NCI-H2107 (cell line): ENCODE measurements around the gene FTCD.

ENCODE experiments used
- DNase-seq: peaks from one replicate; lab custom pipeline; 2025; lab: John Stamatoyannopoulos, UW

FTCD gene

DNA sequence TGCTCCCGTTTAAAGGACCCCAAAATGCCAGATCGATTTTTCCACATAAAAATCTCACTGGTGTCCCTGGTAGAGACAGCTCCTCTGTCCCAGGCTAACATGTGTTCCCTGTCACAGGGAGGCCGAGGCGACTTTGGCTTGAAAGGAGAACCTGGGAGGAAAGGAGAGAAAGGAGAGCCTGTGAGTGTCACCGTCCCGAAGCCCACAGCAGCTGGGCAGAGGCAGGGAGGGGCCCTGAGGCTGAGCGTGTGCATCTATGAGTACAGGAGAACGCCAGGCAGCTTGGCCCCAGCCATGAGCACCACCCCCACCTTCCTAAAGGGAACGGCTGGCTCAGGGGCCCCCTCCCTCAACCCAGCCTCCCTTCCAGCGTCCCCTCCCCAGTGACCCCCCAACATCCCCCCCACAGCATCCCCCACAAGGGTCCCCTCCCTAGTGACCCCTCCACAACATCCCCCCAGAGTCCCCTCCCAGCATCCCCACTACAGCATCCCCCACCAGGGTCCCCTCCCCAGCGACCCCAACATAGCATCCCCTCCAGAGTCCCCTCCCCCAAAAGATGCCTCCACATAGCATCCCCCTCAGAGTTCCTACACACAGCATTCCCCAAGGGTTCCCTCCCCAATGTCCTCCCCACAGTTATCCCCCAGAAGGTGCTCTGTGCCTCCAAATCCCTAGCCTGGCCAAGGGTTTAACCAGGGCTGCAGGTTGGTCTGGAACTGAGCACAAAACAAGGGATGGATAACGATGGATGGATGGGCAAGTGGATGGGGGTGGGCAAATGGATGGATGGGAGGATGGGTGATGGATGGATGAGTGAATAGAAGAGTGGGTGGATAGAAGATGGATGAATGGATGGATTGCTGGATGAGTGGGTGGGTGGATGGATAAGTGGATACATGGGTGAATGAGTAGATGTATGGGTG lies 32.4 kb downstream of the FTCD start:
- no peak for DNase-seq

DNA sequence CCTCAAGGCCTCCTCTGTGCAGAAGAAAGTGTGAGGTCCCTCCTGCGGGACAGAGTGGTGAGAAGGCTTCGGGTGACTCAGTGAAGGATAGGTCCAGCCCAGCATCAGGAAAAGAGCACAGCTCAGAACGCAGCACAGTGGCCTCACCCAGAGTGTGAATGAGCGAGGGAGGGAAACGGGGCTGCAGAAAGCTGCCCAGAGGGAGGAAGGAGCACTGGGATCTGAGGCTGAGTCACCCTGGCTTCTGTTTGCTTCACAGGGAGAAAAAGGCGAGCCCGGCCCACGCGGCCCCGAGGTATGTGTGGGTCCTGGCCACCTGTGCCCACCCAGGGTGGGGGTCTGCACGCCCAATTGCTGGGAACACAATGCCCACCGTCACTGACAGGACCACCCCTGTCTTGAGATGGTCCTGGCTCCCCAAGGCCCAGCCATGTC lies 33.1 kb downstream of the FTCD start:
- DNase-seq, result no peak

GRCh38 chr21:46121286-46122221 lies 33.8 kb downstream of the FTCD start:
- DNase-seq, result no peak

GRCh38 chr21:46120301-46121285 lies 34.8 kb downstream of the FTCD start:
- no peak for DNase-seq

- DNase-seq, result no peak
Measured at GRCh38 chr21:46119637-46120271, 35.6 kb downstream of the FTCD start.

DNA sequence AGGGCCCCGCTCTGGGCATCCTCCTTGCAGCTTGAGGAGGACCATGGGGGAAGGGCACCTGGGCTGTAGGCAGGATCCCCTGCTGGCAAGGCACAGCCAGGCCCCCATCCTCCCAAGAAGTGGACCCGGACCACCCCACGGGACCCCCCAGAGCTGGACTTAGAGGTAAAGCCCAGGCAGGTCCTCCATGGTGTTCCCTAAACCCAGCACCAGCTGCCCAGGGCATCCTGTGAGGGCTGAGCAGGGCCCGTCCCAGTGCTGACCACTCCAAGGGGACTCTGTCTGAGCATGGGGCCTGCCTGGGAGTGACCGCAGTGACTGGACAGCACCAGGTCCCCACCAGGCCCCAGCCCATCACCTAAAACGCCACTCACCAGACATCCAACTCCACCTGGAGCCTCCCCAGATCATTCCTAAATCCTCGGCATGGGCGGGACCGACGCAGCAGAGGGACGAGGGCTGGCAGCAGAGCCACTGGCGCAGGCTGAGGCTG lies 36.2 kb downstream of the FTCD start:
- DNase-seq, result no peak

GRCh38 chr21:46118316-46119143 lies 36.8 kb downstream of the FTCD start:
- no peak for DNase-seq

GRCh38 chr21:46117586-46118315 lies 37.6 kb downstream of the FTCD start:
- DNase-seq, result no peak

- DNase-seq, result no peak
Measured at GRCh38 chr21:46116776-46117585, 38.4 kb downstream of the FTCD start.

GRCh38 chr21:46116189-46116775 lies 39.1 kb downstream of the FTCD start:
- DNase-seq, result no peak

- no peak for DNase-seq
Measured at GRCh38 chr21:46115441-46116188, 39.8 kb downstream of the FTCD start.

GRCh38 chr21:46114963-46115362 lies 40.4 kb downstream of the FTCD start:
- no peak for DNase-seq

GRCh38 chr21:46113497-46114176 lies 41.7 kb downstream of the FTCD start:
- no peak for DNase-seq

DNA sequence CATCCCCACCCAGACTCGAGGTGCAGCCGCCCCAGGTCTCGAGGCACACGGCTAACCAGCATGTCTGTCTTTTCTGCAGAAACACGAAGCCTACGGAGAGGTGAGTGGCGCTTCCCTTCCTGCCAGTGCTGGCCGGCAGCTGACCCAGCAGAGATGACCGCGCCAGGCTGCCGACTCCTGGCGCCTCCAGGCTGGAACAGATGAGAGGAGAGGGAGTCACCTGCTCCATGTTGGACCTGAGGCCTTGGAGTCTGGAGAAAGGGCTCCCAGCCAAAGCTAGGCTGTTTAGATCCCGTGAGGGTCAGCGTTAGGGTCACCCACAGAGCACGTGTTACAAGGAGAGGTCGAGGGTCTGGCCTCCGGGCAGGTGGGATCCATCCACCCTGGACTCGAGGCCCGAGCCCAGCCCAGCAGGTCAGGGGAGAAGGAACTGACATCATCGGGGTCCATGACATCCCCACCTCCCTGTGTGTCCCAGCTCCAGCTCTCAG lies 42.6 kb downstream of the FTCD start:
- no peak for DNase-seq

GRCh38 chr21:46111857-46112724 lies 43.3 kb downstream of the FTCD start:
- DNase-seq, result no peak
